NCI-H1092 (cell line): ENCODE measurements around the gene DCAF15.
"Not testable (repeated sequence)": the region's sequence is repeated elsewhere in the genome, so short reads cannot be mapped to it uniquely, and the experiment has no call there.

Source experiments
- DNase-seq: peaks from one replicate; lab custom pipeline; 2025; lab: John Stamatoyannopoulos, UW

The DCAF15 gene

DNA sequence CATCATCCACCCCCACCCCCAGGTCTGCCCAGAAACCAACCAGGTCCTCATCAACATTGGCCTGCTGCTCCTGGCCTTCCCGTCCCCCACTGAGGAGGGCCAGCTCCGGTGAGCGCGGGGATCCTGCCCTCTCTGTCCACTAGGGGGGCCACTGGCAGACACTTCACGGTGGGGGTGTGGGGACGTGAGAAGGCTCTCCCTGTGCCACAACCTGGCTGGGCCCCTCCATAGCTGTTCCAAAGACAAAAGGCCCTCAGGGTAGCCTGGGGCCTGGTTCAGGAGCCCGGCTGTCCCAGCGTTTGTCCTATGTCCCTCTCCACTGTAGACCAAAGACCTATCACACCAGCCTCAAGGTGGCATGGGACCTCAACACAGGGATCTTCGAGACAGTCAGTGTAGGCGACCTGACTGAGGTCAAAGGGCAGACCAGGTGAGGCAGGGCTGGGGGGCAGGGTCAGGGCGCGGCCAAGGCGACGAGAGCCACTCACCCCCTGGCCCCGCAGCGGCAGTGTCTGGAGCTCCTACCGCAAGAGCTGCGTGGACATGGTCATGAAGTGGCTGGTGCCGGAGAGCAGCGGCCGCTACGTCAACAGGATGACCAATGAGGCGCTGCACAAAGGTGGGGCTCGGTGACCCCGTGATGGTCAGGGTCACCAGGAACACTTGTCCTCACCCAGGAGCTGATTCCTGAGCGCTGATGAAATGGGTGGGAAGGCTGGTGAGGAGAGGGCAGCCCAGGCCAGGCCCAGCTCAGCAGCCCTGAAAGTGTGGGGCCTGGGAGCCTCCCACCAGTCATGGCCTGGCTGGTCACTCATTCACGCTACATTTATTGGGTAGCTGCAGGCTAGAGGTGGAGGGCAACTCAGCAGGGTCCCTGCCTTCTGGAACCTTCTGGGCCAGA lies 7.9 kb downstream of the DCAF15 start:
- no peak for DNase-seq

DNA sequence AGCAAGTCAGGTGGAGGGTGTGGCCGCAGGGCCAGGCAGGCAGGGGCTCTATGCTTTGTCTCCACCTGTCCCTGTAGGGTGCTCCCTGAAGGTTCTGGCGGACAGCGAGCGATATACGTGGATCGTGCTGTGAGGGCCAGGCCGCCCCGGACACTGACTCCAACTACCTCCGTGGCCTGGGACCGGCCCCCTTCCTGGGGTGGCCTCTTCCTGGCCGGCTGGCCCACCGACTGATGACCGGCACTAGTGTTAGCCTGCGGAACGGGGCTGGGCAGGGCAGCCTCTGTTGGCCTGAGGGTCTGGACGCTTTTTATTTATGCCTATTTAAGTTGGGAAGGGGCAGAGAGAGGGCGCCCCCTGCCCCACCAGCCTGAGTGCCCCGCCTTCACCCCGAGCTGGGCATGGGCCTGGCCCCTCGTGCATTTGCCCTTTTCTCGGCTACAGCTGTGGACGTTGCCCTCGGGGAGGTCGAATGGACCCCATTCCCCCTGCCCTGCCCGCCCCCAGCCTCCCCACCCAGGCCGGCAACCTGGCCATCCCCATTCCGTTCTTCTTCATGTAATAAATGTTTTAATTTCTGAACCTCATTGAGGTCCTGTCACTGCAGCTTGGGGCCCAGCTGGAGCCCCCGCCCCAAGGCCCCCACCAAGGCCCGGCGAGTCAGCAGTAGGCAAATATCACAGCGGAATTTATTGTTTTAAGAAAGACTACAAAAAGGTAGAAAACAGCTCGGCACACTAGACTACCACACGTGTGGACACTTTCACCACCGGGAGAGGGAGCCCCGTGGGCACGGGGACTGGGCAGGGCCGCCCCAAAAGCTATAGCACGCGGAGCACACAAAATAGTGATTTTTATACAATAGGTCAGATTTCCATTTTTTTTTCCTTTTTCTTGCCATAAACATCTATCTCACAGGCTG lies 8.8 kb downstream of the DCAF15 start:
- no peak for DNase-seq

- no peak for DNase-seq
These were observed 9.8 kb downstream of the DCAF15 start for GRCh38 chr19:13961826-13962698.

- DNase-seq: no peak
These were observed 10.6 kb downstream of the DCAF15 start for GRCh38 chr19:13962699-13963602.

DNA sequence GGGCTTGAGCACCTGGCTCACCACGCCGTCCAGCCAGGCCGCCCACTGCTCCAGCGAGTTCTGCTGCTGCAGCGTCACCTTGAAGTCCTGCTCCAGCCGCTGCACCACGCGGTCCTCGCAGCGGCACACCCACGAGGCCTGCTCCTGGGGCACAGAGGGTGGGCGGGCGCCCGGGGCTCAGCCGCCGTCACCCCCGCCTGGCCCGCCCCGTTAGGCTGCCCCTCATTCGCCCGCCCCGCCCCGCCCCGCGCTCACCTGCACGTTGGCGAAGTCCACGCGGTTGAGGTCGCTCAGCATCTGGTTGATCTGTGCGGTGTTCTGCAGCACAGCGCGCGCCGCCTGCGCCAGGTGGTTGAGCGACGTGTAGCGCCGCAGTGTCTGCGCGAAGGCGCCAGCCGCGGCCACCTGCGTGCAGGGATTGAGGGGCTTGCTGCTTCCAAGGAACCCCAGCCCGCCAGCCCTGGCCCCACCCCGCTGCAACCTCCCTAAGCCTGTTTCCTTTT lies 11.3 kb downstream of the DCAF15 start:
- no peak for DNase-seq

DNA sequence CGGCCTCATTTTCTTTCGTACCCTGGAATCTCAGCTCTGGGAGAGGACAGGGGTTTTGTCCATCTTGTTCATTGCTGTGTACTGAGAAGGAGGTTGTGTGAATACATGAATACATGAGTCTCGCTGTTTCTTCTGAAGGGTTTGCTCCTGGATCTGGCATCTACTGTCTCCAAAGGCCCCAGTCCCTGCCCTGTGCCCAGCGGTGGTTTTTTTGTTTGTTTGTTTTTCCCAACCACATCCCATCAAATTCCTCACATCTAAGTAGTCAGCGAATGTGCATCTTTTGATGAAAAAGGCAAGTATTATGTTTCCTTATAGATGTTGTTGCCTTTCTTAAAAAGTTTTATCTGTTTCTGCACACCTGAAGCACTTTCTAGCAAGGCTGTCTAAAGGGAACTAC lies 12.5 kb downstream of the DCAF15 start:
- DNase-seq: no peak

GRCh38 chr19:13965377-13965896 lies 13.1 kb downstream of the DCAF15 start:
- DNase-seq: no peak

DNA sequence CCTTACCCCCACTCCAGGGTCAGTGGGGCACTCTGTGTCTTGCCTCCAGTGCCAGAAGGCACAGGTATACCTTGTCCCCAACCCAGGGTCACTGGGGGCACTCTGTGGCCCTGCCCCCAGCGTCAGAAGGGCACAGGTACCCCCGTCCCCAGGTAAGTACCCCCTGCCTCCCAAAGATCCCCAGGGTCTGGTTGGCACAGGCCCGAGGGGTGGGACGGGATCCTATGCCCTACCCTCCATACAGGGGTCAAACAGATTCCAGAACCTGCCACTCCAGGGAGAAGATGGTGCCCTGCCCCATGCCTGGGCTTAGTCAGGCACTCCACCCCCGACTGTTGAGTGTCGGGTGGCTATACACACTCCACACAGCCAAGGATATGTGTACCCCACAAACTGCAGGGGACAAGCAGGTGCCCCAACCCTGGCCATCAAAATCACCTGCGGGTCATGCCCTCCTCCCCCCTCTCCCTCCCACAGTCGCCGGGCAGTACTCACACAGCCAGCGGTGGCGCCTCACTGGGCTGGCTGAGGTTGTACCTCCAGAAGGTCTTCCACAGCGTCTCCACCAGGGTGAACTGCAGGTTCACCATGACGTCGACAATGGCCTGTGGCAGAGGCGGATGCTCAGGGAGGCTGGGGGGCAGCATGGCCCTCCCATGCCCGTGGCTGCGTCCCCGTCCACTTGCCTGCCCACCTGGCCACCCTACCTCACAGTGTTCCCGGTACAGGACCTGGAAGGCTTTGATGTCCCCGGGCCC lies 13.8 kb downstream of the DCAF15 start:
- DNase-seq: no peak

- no peak for DNase-seq
These were observed 14.4 kb downstream of the DCAF15 start for GRCh38 chr19:13966684-13967128.

- not testable (repeated sequence) for DNase-seq
These were observed 14.9 kb downstream of the DCAF15 start for GRCh38 chr19:13967206-13967605.

- no peak for DNase-seq
These were observed 16.1 kb downstream of the DCAF15 start for GRCh38 chr19:13968383-13968935.

GRCh38 chr19:13968999-13969398 lies 16.7 kb downstream of the DCAF15 start:
- DNase-seq: no peak

GRCh38 chr19:13969897-13970296 lies 17.6 kb downstream of the DCAF15 start:
- DNase-seq: no peak

- DNase-seq: not testable (repeated sequence)
These were observed 19.6 kb downstream of the DCAF15 start for GRCh38 chr19:13971868-13972267.

DNA sequence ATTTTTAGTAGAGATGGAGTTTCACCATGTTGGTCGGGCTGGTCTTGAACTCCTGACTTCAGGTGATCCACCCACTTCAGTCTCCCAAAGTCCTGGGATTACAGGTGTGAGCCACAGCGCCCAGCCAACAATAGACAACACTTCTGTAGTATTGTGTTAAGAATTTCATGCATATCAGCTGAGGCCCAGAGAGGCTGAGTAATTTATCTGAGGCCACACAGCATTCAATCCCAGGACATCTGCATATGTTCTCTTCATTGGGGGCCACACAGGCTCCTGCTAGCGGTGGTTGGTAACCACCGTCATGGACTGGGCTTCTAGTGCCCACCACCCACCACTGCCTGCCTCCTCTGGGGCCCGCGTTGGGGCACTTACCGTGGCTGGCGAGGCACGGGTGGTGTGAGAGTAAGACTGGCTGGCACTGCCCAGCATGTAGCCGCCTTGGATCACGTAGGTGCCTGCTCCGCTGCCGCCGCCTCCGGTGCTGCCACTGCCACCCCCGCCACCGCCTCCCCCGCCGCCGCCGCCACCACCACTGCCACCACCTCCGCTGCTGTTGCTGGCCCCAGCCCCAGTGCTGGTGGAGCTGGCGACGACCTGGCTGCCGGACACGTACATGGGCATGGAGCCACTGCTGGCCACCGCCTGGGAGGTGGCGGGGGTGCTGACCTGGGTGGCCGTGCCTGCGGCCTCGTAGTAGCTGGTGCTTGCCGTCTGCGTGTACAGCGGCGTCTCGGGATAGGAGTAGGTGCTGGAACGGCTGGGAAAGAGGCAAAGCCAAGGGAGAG lies 20.3 kb downstream of the DCAF15 start:
- no peak for DNase-seq

- DNase-seq: not testable (repeated sequence)
These were observed 21.2 kb downstream of the DCAF15 start for GRCh38 chr19:13973479-13973878.

- no peak for DNase-seq
These were observed 21.8 kb downstream of the DCAF15 start for GRCh38 chr19:13974073-13974472.

- DNase-seq: no peak
These were observed 23.6 kb downstream of the DCAF15 start for GRCh38 chr19:13975870-13976269.
